ENCODE measurements around the gene SLC18A2.
"Not testable (repeated sequence)": the region's sequence is repeated elsewhere in the genome, so short reads cannot be mapped to it uniquely, and the experiment has no call there.

Gene SLC18A2

DNA sequence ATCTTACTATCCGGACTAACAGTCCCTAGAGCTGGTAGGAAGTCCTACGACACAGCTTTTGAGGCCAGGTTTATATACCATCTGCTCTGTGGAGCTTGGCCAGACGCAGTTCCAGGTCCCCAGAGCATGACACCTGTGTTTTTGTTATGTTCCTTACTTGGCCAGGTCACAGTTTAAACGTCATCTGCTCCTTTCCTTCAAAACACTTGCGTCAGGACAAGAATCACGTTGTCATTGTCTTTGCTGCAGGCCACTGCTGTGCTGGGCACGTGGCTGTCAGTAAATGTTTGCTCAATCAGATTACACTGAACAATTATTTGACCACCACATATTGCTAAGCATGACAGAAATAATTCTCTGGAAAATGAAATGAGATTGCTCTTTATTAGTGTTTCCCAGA is 23.9 kb downstream of the SLC18A2 start:
- Mint-ChIP-seq H3K9me3 (no peaks in the 10 kb centered on the region), H3K36me3 (ENCODE audit: low read depth) (no peaks in the 10 kb centered on the region), H3K27ac (no peak overlapping the region), H3K27me3 (peaks cover 15% of the 10 kb centered on the region), H3K4me3 (no peak overlapping the region), H3K4me1 (ENCODE audit: low read depth) (peaks cover 2% of the 10 kb centered on the region)

DNA sequence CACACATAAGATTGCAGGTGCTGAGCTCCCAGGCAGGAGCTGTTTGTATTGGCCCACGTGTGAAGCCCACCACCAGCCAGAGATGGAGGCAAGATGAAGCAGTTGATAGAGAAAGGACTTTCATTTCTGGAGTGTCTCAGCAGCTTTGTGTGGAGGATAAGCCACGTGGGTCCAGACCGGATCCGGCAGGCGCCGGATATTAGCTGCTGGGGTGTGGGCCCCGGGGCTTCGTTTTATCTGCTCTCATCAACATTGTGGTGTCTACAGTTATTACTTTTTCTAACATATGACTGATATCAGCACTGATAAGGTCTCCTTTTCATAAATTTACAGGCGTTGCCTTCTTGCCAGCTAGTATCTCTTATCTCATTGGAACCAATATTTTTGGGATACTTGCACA is 25.5 kb downstream of the SLC18A2 start:
- Mint-ChIP-seq H3K9me3 (no peaks in the 10 kb centered on the region), H3K4me1 (ENCODE audit: low read depth) (no peaks in the 10 kb centered on the region), H3K27me3 (peaks cover 3% of the 10 kb centered on the region), H3K4me3 (no peak overlapping the region), H3K27ac (no peak overlapping the region), H3K36me3 (ENCODE audit: low read depth) (no peaks in the 10 kb centered on the region)

DNA sequence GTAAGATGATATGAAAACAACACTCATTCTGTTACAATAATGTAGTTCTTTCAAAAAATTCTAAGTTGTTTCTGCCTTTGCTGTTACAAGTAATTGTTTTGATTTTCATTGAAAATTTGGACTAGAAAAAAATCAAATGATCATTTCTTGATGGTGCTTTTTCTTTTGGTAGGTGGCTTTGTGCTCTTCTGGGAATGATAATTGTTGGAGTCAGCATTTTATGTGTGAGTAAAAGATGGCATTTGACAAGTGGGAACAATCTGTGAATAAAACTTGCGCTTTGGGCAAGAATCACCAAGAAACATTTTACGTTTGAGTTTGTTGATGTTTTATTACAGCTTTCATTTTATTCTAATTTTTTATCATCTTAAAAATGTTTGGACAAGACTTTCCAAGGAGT is 25.9 kb downstream of the SLC18A2 start:
- Mint-ChIP-seq H3K27me3 (no peaks in the 10 kb centered on the region), H3K36me3 (ENCODE audit: low read depth) (no peaks in the 10 kb centered on the region), H3K4me3 (no peak overlapping the region), H3K4me1 (ENCODE audit: low read depth) (no peaks in the 10 kb centered on the region), H3K27ac (no peak overlapping the region), H3K9me3 (no peaks in the 10 kb centered on the region)

DNA sequence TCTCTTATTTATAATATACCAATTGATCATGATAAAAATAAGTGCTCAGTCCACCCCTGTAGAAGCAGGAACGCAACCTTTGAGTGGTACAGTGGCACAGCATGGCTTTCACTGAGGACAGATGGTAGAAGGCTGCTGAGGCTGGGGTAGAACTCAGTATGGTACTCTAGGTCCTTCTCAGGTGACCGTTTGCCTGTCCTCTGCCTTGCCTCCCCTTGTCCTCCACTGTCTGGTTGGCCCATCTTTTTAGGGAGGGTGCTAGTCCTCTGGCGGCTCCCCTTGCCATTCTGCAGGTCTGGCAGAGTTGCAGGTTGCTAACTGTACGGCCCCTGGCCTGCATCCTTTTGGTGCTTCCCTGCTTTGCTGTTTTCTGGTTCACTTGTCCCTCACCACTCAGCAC is 27.3 kb downstream of the SLC18A2 start:
- no peaks in the 10 kb centered on the region for H3K27me3 Mint-ChIP-seq
- no peaks in the 10 kb centered on the region for H3K9me3 Mint-ChIP-seq
- no peak overlapping the region for H3K4me3 Mint-ChIP-seq
- no peaks in the 10 kb centered on the region for H3K36me3 Mint-ChIP-seq (ENCODE audit: low read depth)
- H3K4me1 Mint-ChIP-seq (ENCODE audit: low read depth) = no peaks in the 10 kb centered on the region
- no peak overlapping the region for H3K27ac Mint-ChIP-seq

DNA sequence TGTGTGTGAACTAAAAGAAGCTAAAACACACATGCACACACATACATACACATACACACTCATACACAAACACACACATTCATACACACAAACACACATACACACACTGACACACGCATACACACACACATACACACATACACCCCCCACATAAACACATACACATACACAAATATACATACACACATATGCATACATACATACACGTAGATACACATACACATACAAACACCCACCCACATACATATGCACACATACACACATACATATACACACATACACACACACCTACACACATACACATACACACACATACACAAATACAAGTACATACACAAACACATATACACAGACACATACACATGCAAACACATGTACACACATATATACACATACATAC is 28.0 kb downstream of the SLC18A2 start:
- H3K36me3 Mint-ChIP-seq (ENCODE audit: low read depth) = no peaks in the 10 kb centered on the region
- H3K27me3 Mint-ChIP-seq = no peaks in the 10 kb centered on the region
- no peaks in the 10 kb centered on the region for H3K4me1 Mint-ChIP-seq (ENCODE audit: low read depth)
- H3K9me3 Mint-ChIP-seq = no peaks in the 10 kb centered on the region
- H3K4me3 Mint-ChIP-seq = no peak overlapping the region
- no peak overlapping the region for H3K27ac Mint-ChIP-seq

DNA sequence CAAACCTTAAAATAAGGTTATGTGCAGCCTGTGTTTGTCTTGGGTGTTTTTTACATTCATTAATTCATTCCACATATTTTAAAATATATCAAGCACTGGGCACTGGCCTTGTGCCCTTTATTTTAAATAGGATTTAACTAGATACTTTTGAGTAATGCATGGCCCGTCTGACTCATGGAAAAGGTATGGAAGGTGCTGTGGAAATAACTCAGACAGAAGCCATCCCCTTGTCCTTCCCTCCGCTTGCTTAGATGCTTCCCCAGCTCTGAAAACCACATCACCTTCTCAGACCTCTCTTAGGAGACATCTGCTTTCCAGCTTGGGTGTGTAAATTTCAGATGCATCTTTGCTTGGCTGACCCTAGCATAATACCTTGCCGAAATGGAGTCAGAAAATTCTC is 30.5 kb downstream of the SLC18A2 start:
- H3K27ac Mint-ChIP-seq = no peak overlapping the region
- no peaks in the 10 kb centered on the region for H3K4me1 Mint-ChIP-seq (ENCODE audit: low read depth)
- no peaks in the 10 kb centered on the region for H3K36me3 Mint-ChIP-seq (ENCODE audit: low read depth)
- no peaks in the 10 kb centered on the region for H3K27me3 Mint-ChIP-seq
- H3K4me3 Mint-ChIP-seq = no peak overlapping the region
- no peaks in the 10 kb centered on the region for H3K9me3 Mint-ChIP-seq

DNA sequence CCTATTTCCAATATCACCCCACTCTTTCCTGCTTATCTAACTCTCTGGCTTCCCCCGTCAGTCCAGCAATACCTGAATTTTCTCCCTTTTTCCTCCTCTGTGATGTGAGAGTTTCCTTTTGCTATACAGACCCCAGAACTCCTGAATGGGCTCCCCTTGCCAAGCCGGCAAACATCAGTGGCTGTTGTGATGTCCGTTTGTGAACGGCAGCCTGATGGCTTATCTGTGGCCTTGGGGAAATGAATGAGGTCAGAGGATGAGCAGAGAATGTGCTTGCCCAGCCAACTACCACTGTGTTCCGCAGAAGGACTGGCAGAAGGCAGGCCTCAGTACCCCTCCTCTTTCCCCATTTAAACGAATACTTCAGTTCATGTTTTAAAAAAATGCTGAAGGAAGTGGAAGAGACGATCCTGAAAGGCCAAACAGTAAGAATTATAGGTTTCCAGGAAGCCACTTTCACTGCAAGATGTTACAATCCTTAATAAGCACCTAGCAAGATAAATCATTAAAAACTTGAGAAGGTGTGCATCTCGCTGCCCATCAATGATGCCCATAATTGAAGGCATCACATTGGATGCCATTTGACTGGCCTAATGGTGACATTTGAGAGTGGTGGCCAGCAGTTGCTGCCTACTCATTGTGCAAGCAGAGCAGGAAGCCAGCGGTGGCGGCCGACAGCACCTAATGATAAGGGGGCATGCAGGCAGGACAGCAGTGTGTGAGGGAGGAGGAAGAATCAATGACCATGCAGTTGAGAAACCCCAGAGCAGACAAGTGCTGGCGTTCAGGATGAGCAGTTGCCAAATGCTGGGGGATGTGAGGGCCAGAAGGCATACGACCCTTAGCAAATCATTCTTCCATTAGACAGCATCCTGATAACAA is 31.5 kb downstream of the SLC18A2 start:
- Mint-ChIP-seq H3K4me1 (ENCODE audit: low read depth) (no peaks in the 10 kb centered on the region), H3K36me3 (ENCODE audit: low read depth) (peaks cover 4% of the 10 kb centered on the region), H3K27ac (no peak overlapping the region), H3K4me3 (no peak overlapping the region), H3K27me3 (no peaks in the 10 kb centered on the region), H3K9me3 (no peaks in the 10 kb centered on the region)

DNA sequence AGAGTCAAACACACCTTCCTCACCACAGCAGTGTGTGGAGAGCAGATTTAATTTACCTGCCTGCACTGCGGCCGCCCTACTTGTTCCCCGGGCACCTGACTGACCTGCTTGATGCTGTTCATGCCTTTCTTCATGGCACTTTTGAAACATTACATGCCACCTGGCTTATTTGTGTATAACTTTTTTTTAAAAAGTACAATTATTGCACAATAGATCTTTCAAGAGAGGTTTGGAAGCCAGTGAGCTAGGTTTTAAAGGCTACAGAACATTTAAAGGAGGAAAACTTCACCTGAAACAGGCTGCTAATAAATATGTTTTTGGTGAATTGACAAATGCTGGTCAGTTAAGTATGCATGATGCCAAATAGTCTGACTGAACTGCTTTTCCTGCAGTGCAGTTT is 33.1 kb downstream of the SLC18A2 start:
- peaks cover 4% of the 10 kb centered on the region for H3K36me3 Mint-ChIP-seq (ENCODE audit: low read depth)
- no peaks in the 10 kb centered on the region for H3K27me3 Mint-ChIP-seq
- H3K27ac Mint-ChIP-seq = no peak overlapping the region
- no peaks in the 10 kb centered on the region for H3K9me3 Mint-ChIP-seq
- H3K4me3 Mint-ChIP-seq = no peak overlapping the region
- no peaks in the 10 kb centered on the region for H3K4me1 Mint-ChIP-seq (ENCODE audit: low read depth)

DNA sequence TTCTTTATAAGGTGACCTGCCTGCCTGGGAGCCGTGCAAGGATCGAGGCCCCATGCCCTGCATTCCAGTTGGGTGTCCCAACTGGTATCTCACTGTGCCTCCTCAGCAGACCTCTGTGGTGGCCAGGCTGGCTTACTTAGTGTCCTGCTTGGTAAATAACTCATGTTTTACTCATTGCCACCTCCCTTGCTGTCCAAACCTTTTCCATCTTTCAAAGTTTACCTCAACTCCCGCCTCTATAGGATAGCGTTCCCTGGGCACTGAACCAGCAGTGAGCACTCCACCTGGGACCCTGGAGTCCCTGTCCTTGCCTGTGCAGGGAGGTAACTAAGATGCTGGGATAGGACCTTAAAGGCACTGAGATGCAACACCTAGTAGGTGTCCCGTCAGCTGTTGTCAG is 33.6 kb downstream of the SLC18A2 start:
- Mint-ChIP-seq H3K36me3 (ENCODE audit: low read depth) (peaks cover 4% of the 10 kb centered on the region), H3K4me1 (ENCODE audit: low read depth) (no peaks in the 10 kb centered on the region), H3K27me3 (no peaks in the 10 kb centered on the region), H3K9me3 (no peaks in the 10 kb centered on the region), H3K4me3 (no peak overlapping the region), H3K27ac (no peak overlapping the region)

DNA sequence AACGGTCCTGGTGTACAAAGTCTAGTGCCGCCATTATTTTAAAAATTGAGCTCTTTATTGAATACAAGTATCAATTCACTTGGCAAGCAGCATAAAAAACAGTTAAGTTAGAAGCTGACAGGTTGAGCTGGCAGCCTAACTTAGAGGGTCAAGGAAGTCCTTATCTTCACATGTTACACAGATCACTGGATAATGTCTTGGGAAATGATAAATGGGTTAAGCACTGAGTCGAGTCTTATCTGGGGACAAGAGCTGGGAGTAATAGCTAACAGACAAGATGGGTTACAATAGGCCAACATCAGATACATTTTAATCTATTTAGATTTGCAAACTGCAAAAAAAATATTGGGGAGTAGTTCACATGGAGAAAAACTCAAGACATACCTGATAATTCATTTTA is 34.2 kb downstream of the SLC18A2 start:
- Mint-ChIP-seq H3K4me1 (ENCODE audit: low read depth) (no peaks in the 10 kb centered on the region), H3K36me3 (ENCODE audit: low read depth) (peaks cover 4% of the 10 kb centered on the region), H3K9me3 (no peaks in the 10 kb centered on the region), H3K27ac (no peak overlapping the region), H3K27me3 (no peaks in the 10 kb centered on the region), H3K4me3 (no peak overlapping the region)

DNA sequence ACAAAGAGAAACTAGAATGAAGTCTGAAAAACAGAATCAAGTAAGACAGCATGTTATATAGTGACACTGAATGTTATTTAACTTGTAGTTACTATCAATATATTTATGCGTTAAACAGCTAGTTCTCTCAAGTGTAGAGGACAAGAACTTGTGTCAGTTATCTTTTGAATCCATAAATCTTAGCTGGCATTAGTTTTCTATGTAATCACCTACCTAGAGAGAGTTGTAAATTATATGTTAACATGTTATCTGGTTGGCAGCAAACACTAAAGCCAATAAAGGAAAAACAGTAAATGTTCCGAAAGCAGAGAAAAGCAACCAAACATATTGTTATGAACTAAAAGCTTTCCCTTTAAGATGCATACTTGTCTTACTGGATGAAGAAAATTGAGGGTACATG is 36.8 kb downstream of the SLC18A2 start:
- Mint-ChIP-seq H3K4me3 (no peak overlapping the region), H3K27me3 (no peaks in the 10 kb centered on the region), H3K4me1 (ENCODE audit: low read depth) (no peaks in the 10 kb centered on the region), H3K9me3 (no peaks in the 10 kb centered on the region), H3K36me3 (ENCODE audit: low read depth) (peaks cover 10% of the 10 kb centered on the region), H3K27ac (no peak overlapping the region)

DNA sequence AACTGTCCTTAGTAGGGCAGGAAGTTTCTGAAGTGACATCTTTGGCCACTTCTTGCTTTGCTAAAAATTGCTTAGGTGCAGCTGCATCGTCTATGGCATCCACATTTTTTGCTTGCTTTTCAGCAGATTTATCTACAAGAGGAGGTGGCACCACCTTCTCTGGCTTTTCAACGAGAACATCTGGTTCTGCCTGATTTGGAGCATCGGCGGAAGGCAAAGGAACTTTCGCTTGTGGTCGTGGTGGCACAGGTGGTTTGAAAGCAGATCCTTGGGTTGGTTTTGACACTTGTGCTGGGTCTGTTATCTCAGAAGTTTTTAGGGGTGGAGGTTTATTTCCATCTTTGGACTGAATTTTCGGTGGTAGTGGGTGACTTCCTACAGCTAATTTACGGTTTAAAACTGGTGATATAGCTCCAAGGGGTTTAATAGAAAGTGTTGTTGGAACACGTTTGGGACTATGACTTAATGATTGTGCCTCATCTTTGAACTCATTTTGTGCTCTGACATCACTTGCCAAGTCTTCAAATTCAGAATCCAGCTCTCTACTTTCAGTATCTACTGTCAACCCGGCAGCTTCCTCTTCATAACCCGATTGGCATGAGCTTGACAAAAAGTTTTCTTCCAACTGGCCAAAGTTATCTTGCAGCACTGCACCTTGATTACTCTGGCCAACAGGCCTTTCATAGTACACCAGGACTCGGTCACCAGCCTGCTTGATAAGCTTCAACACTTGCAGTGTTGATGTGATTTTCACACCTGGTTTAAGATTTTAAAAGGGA is 44.0 kb downstream of the SLC18A2 start:
- Mint-ChIP-seq H3K36me3 (ENCODE audit: low read depth) (peaks cover 32% of the 10 kb centered on the region), H3K4me3 (no peak overlapping the region), H3K27me3 (no peaks in the 10 kb centered on the region), H3K4me1 (ENCODE audit: low read depth) (peaks cover 5% of the 10 kb centered on the region), H3K27ac (no peak overlapping the region), H3K9me3 (no peaks in the 10 kb centered on the region)

DNA sequence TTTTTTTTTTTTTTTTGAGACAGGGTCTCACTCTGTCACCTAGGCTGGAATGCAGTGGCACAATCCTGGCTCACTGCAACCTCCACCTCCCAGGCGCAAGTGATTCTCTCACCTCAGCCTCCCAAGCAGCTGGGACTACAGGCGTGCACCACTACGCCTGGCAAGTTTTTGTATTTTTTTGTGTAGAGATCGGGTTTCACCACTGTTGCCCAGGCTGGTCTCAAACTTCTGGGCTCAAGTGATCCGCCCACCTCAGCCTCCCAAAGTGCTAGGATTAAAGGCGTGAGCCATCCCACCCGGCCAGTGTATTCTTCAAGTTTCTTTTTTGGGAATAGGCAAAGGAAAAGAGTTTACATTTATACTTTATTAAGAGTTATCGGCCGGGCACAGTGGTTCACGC is 50.0 kb downstream of the SLC18A2 start:
- not testable (repeated sequence) for H3K27ac Mint-ChIP-seq; H3K27me3 Mint-ChIP-seq; H3K9me3 Mint-ChIP-seq; H3K4me3 Mint-ChIP-seq; H3K4me1 Mint-ChIP-seq (ENCODE audit: low read depth)
- peaks cover 19% of the 10 kb centered on the region for H3K36me3 Mint-ChIP-seq (ENCODE audit: low read depth)

DNA sequence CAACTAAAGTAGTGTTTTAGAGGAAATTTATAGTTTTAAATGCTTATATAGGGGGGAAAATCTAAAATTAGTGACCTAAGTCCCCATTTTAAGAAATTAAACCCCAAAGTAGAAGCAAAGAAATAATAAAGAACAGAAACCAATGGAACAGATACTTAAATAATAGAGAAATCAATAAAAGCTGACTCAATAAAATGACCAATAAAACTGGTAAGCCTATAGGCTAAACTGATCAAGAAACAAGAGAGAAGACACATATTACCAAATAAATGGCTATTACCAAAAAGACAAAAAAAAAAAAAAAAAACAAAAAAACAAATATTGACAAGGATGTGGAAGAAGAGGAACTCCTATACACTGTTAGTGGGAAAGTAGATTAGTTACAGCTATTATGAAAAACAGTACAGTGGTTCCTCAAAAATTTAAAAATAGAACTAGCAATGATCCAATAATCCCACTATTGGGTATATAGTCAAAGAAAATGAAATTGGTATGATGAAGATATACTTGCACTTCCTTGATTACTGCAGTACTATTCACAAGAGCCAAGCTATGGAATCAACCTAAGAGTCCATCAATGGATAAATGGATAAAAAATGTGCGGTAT is 53.2 kb downstream of the SLC18A2 start:
- Mint-ChIP-seq H3K9me3 (no peaks in the 10 kb centered on the region), H3K27me3 (no peaks in the 10 kb centered on the region), H3K36me3 (ENCODE audit: low read depth) (peaks cover 26% of the 10 kb centered on the region), H3K27ac (no peak overlapping the region), H3K4me3 (no peak overlapping the region), H3K4me1 (ENCODE audit: low read depth) (no peaks in the 10 kb centered on the region)

DNA sequence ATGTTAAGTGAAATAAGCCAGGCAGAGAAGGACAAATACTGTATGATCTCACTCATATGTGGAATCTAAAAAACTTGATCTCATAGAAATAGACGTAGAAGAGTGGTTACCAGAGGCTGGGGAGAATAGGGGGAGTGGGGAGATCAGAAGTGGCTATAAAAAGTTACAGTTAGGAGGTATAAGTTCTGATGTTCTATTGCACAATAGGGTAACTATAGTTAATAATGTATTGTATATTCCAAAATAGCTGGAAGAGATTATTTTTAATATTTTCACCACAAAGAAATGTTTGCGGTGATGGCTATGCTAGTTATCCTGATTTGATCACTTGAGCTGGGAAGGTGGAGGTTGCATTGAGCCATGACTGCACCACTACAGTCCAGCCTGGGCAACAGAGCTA is 53.8 kb downstream of the SLC18A2 start:
- Mint-ChIP-seq H3K27me3 (no peaks in the 10 kb centered on the region), H3K36me3 (ENCODE audit: low read depth) (peaks cover 25% of the 10 kb centered on the region), H3K27ac (no peak overlapping the region), H3K4me3 (no peak overlapping the region), H3K9me3 (no peaks in the 10 kb centered on the region), H3K4me1 (ENCODE audit: low read depth) (no peaks in the 10 kb centered on the region)

Measured in stimulated activated naive CD8-positive, alpha-beta T cell treated with anti-CD3 and anti-CD28 coated beads, Interleukin-15, Interleukin-2, amounts not matched to agents 100 ng/mL and 50 ng/mL, for 24 hours (primary cell).